K562 (cell line): ENCODE data around the gene SIRT2. TPM values are rescaled to one million over a fixed set of nuclear protein-coding genes. Genes with fewer than 3 reads are reported as not detected.

Experiments used
- BRD9 ChIP-seq: fragments of 450-650 bp; IDR thresholded peaks from 2 replicates; pipeline ENCODE4 v1.6.1; 2018; ENCODE audit warnings: low read depth; ENCODE audit not compliant: partially characterized antibody
- ETV5 ChIP-seq: sonication (generic); formaldehyde crosslinking; IDR thresholded peaks from 2 replicates; pipeline ENCODE4 v1.4.0; 2020; ENCODE audit warnings: low read depth, mild to moderate bottlenecking, missing genetic modification reagents
- FOXP4 ChIP-seq: sonication (generic); formaldehyde crosslinking; IDR thresholded peaks from 2 replicates; pipeline ENCODE4 v1.8.0; 2022; ENCODE audit warnings: mild to moderate bottlenecking, missing genetic modification reagents, borderline replicate concordance
- FUS ChIP-seq: fragments of 200-400 bp; formaldehyde crosslinking; optimal IDR thresholded peaks from 2 replicates; pipeline ENCODE3; 2017; ENCODE audit warnings: low read depth, low read length
- GATAD2A ChIP-seq: fragments of 450-650 bp; IDR thresholded peaks from 2 replicates; pipeline ENCODE4 v1.6.1; 2017
- GTF2F1 ChIP-seq: IDR thresholded peaks from 2 replicates; pipeline ENCODE4 v1.6.1; 2011; ENCODE audit warnings: low read depth, low read length, improper control_type of control experiment
- HINFP ChIP-seq: fragments of 450-650 bp; conservative IDR thresholded peaks from 2 replicates; pipeline ENCODE4 v1.6.1; 2016; ENCODE audit warnings: missing genetic modification characterization, low read depth, mild to moderate bottlenecking, control low read depth, missing compliant biosample characterization
- HNRNPH1 ChIP-seq: fragments of 200-400 bp; formaldehyde crosslinking; optimal IDR thresholded peaks from 2 replicates; pipeline ENCODE3; 2017; ENCODE audit warnings: low read depth, mild to moderate bottlenecking, low read length, moderate library complexity
- KLF10 ChIP-seq: fragments of 250-450 bp; sonication (Bioruptor Pico); IDR thresholded peaks from 2 replicates; pipeline ENCODE4 v1.6.1; 2021; ENCODE audit warnings: matching md5 sums
- KLF16 ChIP-seq: IDR thresholded peaks from 2 replicates; pipeline ENCODE4 v1.6.1; 2016; ENCODE audit warnings: antibody characterized with exemption
- MAFG ChIP-seq: fragments of 450-650 bp; conservative IDR thresholded peaks from 2 replicates; pipeline ENCODE4 v1.6.1; 2016; ENCODE audit warnings: missing genetic modification characterization, missing compliant biosample characterization
- MNT ChIP-seq, 2 experiments: fragments of 450-650 bp; conservative IDR thresholded peaks; 2 replicates each; pipeline ENCODE4 v1.6.1; 2017; ENCODE audit warnings: mild to moderate bottlenecking in 2 of 2, moderate library complexity in 2 of 2
- RBM34 ChIP-seq: fragments of 200-400 bp; formaldehyde crosslinking; IDR thresholded peaks from 2 replicates; pipeline ENCODE4 v1.6.1; 2018; ENCODE audit warnings: low read length, borderline replicate concordance; ENCODE audit not compliant: insufficient read depth
- SFPQ ChIP-seq: fragments of 200-400 bp; formaldehyde crosslinking; IDR thresholded peaks from 2 replicates; pipeline ENCODE4 v1.6.1; 2017; ENCODE audit warnings: mild to moderate bottlenecking, low read depth, low read length, moderate library complexity
- SMARCA4 ChIP-seq: fragments of 450-650 bp; IDR thresholded peaks from 2 replicates; pipeline ENCODE4 v1.6.1; 2016
- TRIM28 ChIP-seq: fragments of 450-650 bp; IDR thresholded peaks from 2 replicates; pipeline ENCODE4 v1.6.1; 2017
- ZKSCAN1 ChIP-seq: fragments of 150-350 bp; IDR thresholded peaks from 2 replicates; pipeline ENCODE4 v1.6.1; 2016; ENCODE audit warnings: low read depth, low read length
- ZNF324 ChIP-seq: fragments of 250-450 bp; sonication (Bioruptor Pico); IDR thresholded peaks from 2 replicates; pipeline ENCODE4 v1.4.0; 2020; ENCODE audit warnings: mild to moderate bottlenecking
- ZNF668 ChIP-seq: fragments of 250-450 bp; sonication (Bioruptor Pico); IDR thresholded peaks from 2 replicates; pipeline ENCODE4 v1.8.0; 2022; ENCODE audit warnings: mild to moderate bottlenecking, inconsistent platforms
- polyA plus RNA-seq, 8 experiments: library from polyadenylated mRNA; depleted of rRNA in 4 of 8; stranded (reverse) in 5 of 8; unstranded in 3 of 8; fragments of >200 nt; fragmentation: Nextera tagmentation in 2 of 8; fragmentation: Illumina TruSeq in 1 of 8; extraction: Ambion mirVana in 2 of 8; extraction: Trizol in 1 of 8; gene quantifications; 2 replicates each; pipeline versions ENCODE4 v1.2.1 to v1.2.3, GENCODE V29; 2011 to 2014; ENCODE audit warnings: inconsistent platforms in 1 of 8, missing spikeins in 1 of 8
- total RNA-seq, 7 experiments: library from RNA; depleted of rRNA in 6 of 7; stranded (reverse); fragments of >200 nt in 6 of 7; fragmentation: Illumina TruSeq in 2 of 7; extraction: Trizol in 2 of 7; gene quantifications; 2 replicates each; pipeline versions ENCODE4 v1.2.1 to v1.2.3, GENCODE V29; 2011 to 2021; ENCODE audit warnings: low replicate concordance in 1 of 7
- TF ChIP-seq, protein P1 (sequence below), 3 experiments: fragments of 200-800 bp in 1 of 3; sonication (Bioruptor generic) in 1 of 3; sonication (generic) in 1 of 3; formaldehyde crosslinking in 1 of 3; IDR thresholded peaks; 2 replicates each; pipeline versions ENCODE4 v1.6.1 to v1.8.0; 2016 to 2022; ENCODE audit warnings: mild to moderate bottlenecking in 2 of 3, missing compliant biosample characterization in 2 of 3, missing genetic modification characterization in 2 of 3, missing genetic modification reagents in 1 of 3

Gene SIRT2
- total and polyA plus RNA-seq, 9 of the 15 experiments (the other 6 are each of a cell fraction or from before 2014, with no cell fraction given) = 2.3 to 35.2 (median 22.9) TPM

DNA sequence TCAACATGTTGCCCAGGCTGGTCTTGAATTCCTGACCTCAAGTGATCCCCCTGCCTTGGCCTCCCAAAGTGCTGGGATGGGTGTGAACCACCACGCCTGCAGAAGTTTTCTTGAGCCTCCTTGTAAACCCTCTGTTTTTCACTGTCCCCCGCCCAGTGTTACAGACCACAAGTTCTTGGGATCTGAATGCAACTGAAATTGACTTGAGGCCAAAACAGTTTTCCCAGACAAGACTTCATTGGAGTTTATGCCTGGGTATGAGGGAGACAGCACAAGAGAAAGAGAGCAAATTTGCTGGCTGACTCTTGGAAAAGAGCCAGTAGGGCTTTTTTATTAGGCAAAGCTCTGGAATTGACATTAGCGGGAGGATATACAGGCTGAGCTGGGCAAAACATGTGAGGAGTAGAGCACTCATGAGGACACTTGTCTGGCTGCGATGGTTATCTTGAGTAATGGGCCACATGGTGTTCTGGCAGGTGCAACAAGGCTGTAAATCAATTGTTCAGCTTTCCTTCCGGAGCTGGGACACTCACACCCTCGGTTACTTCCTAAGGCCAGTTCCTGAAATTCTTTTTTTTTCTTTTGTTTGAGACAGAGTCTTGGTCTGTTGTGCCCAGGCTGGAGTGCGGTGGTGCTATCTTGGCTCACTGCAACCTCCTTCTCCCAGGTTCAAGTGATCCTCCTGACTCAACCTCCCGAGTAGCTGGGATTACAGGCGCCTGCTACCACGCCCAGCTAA, 36.9 kb downstream of the SIRT2 start (continued):
- no peak for TF ChIP-seq ZNF668 (CRISPR knock-in tag)
- TF ChIP-seq KLF10 = no peak
- TF ChIP-seq ZNF324 (CRISPR knock-in tag) = no peak
- peak; percentile 70 for TF ChIP-seq HINFP (tag)
- peak; percentile 90 to 93 for TF ChIP-seq MNT (conservative IDR thresholded peaks at IDR 0.05)
- TF ChIP-seq MAFG (tag) = no peak
- no peak for TF ChIP-seq FOXP4 (CRISPR knock-in tag)
- no peak for TF ChIP-seq ZKSCAN1
- TF ChIP-seq SMARCA4 = peak; percentile 83; the same call in 1 of the 2 replicates
- TF ChIP-seq BRD9 = no peak
- no peak for TF ChIP-seq RBM34
- peak; percentile 61; the same call in 1 of the 2 replicates for TF ChIP-seq KLF16
- peak; percentile 88 for TF ChIP-seq ETV5
- TF ChIP-seq FUS = no peak
- TF ChIP-seq HNRNPH1 = no peak
- TF ChIP-seq, protein P1, sequence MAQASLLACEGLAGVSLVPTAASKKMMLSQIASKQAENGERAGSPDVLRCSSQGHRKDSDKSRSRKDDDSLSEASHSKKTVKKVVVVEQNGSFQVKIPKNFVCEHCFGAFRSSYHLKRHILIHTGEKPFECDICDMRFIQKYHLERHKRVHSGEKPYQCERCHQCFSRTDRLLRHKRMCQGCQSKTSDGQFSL (CRISPR knock-in tag; IDR thresholded peaks at IDR 0.05) = no peak
- TF ChIP-seq, protein P1 (tag; IDR thresholded peaks at IDR 0.05) = no peak
- TF ChIP-seq SFPQ = no peak
- TF ChIP-seq GTF2F1 = no peak
- no peak; the same call in 1 of the 2 replicates for TF ChIP-seq GATAD2A
- no peak for TF ChIP-seq TRIM28
